SK-N-SH treated with all-trans-retinoic acid at 6 μM for 48 hours (cell line): ENCODE results near the gene XPOT.

ENCODE experiments used
- SNAI2 ChIP-seq: fragments of 250-450 bp; sonication (Bioruptor Pico); IDR thresholded peaks from 2 replicates; pipeline ENCODE4 v1.5.0; 2020; ENCODE audit warnings: mild to moderate bottlenecking, moderate library complexity
- ZNF565 ChIP-seq: fragments of 450-650 bp; formaldehyde crosslinking; conservative IDR thresholded peaks from 2 replicates; pipeline ENCODE4 v1.5.0; 2020; ENCODE audit warnings: low read depth, mild to moderate bottlenecking, moderate library complexity

DNA sequence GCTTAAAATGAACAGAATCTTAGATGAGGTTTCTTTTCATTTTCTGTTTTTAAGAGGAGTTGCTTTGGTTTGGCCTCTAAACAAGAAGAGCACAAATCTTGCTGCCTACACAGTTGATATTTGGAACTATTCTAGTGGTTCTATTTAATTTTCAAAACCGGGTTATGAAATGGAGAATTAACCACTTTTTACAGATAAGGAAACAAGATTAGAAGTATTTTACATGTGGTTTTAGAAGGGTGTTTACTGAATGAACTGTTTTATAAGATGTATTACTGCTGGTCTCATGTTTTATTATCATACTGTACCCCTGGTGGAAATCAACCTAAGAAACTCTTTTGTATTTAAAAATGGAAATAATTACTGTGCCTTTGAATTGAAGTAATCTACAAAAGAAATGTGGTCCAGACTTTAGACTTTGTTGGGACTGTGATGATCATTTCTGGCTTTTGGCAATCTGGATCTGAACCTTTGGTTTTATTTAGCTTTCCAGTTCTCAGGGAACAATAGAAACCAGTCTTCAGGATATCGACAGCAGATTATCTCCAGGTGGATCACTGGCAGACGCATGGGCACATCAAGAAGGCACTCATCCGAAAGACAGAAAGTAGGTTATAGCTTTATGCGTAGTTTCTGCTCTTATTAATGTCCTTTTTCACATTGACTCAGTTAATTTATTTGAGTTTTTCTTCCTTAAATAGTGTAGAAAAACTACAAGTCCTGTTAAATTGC is 91.0 kb downstream of the XPOT start:
- TF ChIP-seq SNAI2 (CRISPR knock-in tag), result no peak
- TF ChIP-seq ZNF565 (CRISPR knock-in tag), result no peak
